Fibroblast of lung (primary cell): ENCODE results near the gene CLDN8.

ENCODE experiments used
- CTCF ChIP-seq, 2 donors: IDR thresholded peaks in 1 of 2; conservative IDR thresholded peaks in 1 of 2; 1 replicate in 1 of 2; 2 replicates in 1 of 2; pipeline ENCODE4 v1.5.1; 2011 to 2012; ENCODE audit warnings: low read length in 2 of 2, control low read depth in 1 of 2, inconsistent platforms in 1 of 2, low read depth in 1 of 2, mild to moderate bottlenecking in 1 of 2
- EZH2 ChIP-seq: IDR thresholded peaks from 2 replicates; pipeline ENCODE4 v1.5.1; 2012; ENCODE audit warnings: low read length, control low read depth, mild to moderate bottlenecking; ENCODE audit errors: missing control alignments

- no peak for TF ChIP-seq CTCF (conservative IDR thresholded peaks at IDR 0.05 in 1 of 2, IDR thresholded peaks at IDR 0.05 in 1 of 2; ENCODE audit: low read depth in 1 of 2, low read length in 2 of 2)
- no peak for TF ChIP-seq EZH2
These were observed 39.8 kb upstream of the CLDN8 start for GRCh38 chr21:30255679-30256078.
